Left cardiac atrium (tissue), 4 donors: Measurements from ENCODE around the gene TMEM181. TPM values are rescaled to one million over a fixed set of nuclear protein-coding genes. Genes with fewer than 3 reads are reported as not detected.
"Not testable (repeated sequence)": the region's sequence is repeated elsewhere in the genome, so short reads cannot be mapped to it uniquely, and the experiment has no call there.

Experiments
- ATAC-seq, 2 donors: fragments of 200-7000 bp; cut with Tn5 transposase; one replicate each; pipeline ENCODE4 v1.9.1; 2020; ENCODE audit warnings: mild to moderate bottlenecking in 2 of 2, moderate library complexity in 2 of 2
- DNase-seq: peaks from one replicate; pipeline ENCODE4 v3.0.0-alpha.2; 2020
- intact Hi-C, 2 donors: fragments of 100-400 bp; cut with DNase I; formaldehyde crosslinking; loops; one replicate each; pipeline versions ENCODE4 v1.14.1 to v1.15.1; 2022 to 2023
- total RNA-seq, 2 donors: library from RNA; stranded (reverse); fragmentation: NEBNext Ultra II Directional; extraction: Animal tissue kit (Norgen Biotek cat#: 25700); gene quantifications; one replicate each; pipeline ENCODE4 v1.2.1, GENCODE V29; 2021
- donor health status: DM: no; HTN: yes; CAD: no.
- donor health status: DM: no; HTN: yes; CAD: no; lungs with severe emphysema.
- donor health status: DM: yes; HTN: yes; CAD: no.
- donor health status: Dilated cardiomyopathy.

TMEM181 gene
- total RNA-seq, 2 donors from 2014 or later: 12.5 to 13.8 TPM

DNA sequence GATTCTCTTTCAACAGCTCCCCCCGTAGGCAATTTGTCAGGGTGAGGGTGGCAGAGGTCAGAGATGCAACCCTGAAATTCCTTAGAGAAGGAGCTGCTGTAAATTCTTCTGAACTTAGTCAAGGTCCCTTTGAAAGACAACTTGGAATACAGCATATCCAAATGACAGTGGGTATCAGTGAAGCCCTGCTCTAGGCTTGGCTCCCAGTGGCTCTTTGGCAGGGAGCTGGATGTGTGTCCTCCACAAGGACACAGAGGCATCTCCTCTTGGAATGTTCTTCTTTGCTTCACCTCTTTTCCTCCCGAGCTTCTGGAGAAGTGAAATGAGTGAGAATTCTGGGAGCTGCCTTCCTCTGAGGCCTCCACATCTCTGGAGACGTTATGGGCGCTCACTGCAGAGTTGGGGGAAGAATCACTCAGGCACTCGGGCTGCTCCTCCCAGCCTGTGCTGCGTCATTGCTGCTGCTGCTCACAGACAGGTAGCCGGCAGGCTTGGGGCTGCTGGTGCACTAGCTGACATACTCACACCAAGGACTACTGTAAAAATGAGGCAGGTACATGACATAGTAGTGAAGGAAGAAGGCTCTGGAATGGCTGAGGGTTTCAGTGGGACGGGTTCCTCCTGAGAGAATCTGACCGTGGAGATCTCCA lies 50.6 kb downstream of the TMEM181 start:
- DNase-seq: no peak
- intact Hi-C loops: no loop called here
- ATAC-seq: peak; percentile 62 to 68

- intact Hi-C loops: no loop called here
- DNase-seq (no peak), ATAC-seq (peak in 1 of 2 donors; percentile 17)
Observed at GRCh38 chr6:158611039-158611438, 51.1 kb downstream of the TMEM181 start.

DNA sequence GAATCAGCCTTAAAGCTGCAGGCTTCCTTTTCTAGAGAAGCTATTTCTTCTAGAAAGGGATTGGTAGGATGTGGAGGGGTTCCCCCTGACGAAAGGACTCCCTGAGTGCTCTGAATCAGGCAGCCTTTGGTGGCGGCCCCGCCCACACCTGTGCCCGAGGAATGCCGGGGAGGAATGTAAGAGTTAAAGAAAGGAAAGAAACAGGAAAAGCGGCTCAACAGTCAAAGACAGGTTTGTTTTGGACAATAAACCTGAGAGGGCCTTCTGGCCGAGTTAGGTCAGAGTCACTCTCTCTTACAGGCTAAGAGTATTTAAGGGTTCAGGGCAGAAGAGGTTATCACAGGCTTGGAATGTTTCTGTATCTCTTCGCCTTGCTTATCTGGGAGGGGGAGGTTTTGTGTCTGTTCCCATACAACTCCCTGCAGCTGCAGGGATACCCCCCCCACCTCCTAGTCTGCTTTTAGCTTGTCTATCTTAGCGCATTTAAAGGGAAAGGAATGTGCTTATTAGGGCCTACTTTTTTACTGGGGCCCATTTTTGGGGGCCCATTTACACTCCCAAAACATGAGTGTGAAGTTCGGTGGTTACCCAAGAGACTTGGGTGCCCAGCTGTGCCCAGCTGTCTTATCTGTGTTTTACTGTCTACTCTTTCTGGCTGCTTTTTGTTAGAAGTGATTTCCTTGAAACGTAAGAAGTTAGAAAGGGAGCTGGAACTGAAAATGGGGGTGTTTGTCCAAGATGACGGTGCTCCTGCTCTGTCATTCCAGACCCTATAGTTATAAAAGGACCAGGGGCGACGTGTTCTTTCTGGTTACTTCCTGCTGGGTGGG lies 51.9 kb downstream of the TMEM181 start:
- ATAC-seq (peak; percentile 45 to 56), DNase-seq (no peak)
- intact Hi-C loops: no loop called here

DNA sequence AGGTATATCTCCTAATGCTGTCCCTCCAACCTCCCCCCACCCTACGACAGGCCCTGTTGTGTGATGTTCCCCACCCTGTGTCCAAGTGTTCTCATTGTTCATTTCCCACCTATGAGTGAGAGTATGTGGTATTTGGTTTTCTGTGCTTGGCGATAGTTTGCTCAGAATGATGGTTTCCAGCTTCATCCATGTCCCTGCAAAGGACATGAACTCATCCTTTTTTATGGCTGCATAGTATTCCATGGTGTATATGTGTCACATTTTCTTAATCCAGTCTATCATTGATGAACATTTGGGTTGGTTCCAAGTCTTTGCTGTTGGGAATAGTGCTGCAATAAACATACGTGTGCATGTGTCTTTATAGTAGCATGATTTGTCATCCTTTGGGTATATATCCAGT lies 54.7 kb downstream of the TMEM181 start:
- intact Hi-C loops, ATAC-seq, DNase-seq: not testable (repeated sequence)

DNA sequence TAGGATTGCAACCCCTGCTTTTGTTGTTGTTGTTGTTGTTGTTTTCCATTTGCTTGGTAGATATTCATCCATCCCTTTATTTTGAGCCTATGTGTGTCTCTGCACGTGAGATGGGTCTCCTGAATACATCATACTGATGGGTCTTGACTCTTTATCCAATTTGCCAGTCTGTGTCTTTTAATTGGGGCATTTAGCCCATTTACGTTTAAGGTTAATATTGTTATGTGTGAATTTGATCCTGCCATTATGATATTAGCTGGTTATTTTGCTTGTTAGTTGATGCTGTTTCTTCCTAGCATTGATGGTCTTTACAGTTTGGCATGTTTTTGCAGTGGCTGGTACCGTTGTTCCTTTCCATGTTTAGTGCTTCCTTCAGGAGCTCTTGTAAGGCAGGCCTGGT lies 58.4 kb downstream of the TMEM181 start:
- intact Hi-C loops, ATAC-seq, DNase-seq: not testable (repeated sequence)

DNA sequence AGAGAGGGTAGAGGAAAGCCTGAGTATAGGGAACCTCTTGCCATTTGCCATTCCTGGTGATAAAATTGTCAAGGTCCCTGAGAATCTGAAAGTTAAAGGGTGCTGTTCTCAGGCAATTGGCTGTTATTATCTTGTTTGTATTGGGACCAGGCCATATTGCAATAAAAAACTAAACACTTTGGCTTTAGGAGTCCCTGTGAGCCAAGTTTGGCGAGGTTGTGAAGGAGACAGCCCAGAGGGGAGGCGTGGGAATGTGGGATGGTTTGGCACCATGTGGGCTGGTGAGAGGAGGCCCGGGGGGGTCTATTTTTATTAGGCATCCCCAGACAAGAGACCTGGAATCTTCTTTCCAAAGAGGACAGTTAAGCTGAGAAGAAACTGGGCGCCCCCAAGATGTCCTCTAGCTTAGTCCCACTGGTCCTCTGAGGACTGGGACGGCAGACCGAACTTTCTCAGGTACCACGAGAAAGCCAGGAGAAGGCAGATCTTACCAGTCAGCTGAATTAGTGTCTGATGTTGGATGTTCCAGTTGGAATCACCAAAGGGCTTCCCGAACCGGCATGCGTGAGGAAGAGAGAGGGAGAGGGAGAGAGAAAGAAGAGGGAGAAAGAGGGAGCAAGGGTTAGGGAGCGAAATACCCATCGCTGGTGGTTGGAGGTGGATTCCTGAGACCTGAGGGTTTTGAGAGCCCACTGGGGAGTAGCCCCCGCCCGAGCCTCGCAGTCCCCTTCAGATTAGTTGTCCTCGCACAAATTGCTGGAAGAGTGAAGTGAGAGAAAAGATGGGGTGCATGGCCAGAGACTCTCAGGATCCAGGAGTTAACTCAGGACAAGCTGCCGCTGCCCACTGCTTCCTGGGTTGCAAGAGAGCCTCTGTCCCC lies 60.3 kb downstream of the TMEM181 start:
- DNase-seq (no peak), ATAC-seq (peak in 1 of 2 donors; percentile 18)
- intact Hi-C loops: no loop called here

- no peak for DNase-seq
- ATAC-seq: peak; percentile 67
- intact Hi-C loops: no loop called here
Observed at GRCh38 chr6:158620963-158621693, 61.2 kb downstream of the TMEM181 start.

GRCh38 chr6:158621694-158622544 lies 62.0 kb downstream of the TMEM181 start:
- intact Hi-C loops: no loop called here
- no peak for DNase-seq

DNA sequence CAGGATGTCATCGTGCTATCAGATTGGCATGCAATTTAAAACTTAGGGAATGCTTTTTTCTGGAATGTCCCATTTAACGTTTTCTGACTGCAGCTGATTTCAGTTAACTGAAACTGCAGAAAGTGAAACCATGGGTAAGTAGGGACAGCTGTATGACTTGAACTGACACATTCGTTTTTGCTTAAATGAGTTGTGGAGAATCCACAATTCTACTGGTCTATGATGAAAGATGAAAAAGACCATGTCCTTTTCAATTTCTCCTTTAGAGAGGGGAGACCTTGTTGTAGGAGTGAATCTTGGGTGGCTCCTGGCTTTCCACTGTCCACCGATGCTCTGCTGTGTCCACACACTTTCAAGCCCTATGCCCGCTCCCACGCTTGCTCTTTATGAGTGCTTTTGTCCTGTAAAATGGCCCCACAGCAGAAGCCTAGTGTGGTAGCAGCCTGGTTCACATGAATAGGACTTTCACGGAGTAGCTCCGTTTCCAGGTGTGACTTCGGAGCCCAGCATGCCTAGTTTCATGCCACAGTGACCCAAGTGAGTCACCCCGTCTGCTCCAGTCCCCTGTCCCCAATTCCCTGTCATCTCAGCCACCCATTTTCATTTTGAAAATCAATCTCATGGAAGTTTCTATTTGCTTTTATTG lies 62.8 kb downstream of the TMEM181 start:
- ATAC-seq: no peak
- intact Hi-C loops: no loop called here
- no peak for DNase-seq

More at GRCh38 chr6:158621694-158622544, 62.0 kb downstream of the TMEM181 start:
- ATAC-seq: no peak

DNA sequence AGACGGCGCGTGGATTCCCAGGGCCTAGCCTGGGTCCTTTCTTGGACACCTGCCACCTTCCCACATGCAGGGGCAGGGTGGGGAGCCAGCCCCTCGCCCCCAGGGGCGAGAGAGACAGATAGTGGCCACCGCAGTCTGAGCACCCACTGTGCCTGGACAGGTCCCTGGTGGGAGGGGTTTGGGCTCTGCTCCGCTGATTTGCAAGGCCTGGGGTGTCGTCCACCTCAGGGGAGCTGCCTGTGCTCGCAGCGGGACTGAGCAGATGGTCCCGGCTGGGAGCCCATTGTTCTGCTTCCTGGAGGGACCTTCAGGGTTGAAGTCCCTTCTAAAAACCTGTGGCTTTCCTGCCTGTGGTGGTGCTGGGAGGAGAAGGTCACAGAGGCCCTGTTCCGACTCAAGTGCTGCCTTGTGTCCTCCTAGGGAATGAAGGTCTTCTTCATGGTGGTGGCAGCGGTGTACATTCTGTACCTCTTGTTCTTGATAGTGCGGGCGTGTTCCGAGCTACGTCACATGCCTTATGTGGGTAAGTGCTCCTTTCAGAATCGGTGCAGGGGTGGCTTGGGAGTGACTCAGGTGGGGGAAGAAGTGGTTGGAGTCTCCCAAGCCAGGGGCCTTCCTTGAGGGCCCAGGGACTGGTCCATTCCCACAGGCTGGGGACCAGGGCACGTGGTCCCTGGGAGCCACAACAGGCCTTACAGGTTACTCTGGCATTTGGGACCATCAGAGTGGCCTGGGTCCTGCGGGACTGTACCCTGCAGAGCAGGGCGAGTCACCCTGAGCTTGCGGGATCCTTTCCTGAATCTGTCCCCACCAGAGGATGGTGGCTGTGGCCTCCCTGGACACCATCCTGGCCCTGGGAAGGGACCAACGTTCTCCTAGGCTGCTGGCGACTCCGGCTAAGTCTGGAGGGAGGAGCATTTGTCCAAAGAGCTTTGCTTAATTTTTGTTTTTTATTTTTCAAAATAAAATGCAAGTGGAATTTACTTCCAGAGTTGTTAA lies 65.1 kb downstream of the TMEM181 start:
- intact Hi-C loops: no loop called here
- no peak for DNase-seq
- ATAC-seq: no peak

DNA sequence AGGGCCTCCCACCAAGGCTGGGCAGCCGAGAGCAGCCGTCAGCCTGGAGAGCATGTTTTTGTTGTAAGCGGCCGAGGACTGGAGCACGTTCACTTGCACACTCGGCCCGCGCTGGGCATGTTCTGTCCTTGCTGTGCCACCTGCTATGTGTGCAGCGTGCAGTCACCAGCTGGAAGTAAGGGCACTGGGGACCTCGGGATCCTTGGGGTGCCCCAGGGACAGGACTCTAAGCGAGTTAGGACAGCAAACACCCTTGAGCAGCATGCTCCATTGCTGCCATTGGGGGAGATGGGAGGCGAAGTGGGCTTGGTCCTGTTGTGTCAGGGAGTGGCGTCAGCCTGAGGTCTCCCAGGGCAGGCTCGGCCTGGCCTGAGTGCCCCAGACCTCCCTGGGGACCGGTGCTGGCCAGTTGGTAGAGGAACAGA lies 66.0 kb downstream of the TMEM181 start:
- DNase-seq (peak; percentile 25), ATAC-seq (peak in 1 of 2 donors; percentile 31)
- intact Hi-C loops: no loop called here

DNA sequence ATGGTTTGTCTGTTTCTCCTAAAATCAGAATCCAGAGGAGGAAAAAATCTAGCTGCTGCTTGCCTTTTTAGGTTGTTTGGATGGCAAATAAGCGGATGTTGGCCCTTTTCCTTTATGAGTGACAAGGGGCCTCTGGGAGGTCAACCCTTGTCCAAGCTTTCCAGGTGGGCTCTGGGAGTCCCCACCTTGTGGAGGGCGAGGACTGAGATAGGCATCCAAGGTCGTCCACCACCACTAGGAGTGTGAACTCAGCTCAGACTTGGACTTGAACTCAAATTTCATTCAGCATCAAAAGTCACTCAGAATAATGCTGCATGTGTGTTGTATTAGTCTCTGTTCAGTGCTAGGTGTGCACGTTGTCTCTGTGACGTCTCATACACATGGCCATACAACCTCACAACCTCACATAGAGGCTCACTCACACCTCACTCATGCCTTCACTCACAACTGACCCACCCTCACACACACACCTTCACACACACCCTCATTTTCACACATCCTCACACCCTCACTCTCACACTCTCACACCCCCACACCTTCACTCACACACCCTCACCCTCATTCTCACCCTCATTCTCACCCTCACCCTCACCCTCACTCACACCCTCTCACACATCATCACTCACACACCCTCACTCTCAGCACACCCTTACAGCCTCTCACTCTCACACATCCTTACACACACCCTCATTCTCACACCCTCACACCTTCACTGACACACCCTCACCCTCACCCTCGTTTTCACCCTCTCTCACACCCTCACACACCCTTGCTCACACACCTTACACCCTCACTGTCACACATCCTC lies 66.7 kb downstream of the TMEM181 start:
- intact Hi-C loops: no loop called here
- DNase-seq (no peak), ATAC-seq (no peak)

GRCh38 chr6:158627168-158627939 lies 67.5 kb downstream of the TMEM181 start:
- no peak for ATAC-seq
- peak; percentile 20 for DNase-seq
- intact Hi-C loops: no loop called here

- ATAC-seq: no peak
- no peak for DNase-seq
- intact Hi-C loops: no loop called here
Observed at GRCh38 chr6:158627940-158628211, 68.0 kb downstream of the TMEM181 start.

DNA sequence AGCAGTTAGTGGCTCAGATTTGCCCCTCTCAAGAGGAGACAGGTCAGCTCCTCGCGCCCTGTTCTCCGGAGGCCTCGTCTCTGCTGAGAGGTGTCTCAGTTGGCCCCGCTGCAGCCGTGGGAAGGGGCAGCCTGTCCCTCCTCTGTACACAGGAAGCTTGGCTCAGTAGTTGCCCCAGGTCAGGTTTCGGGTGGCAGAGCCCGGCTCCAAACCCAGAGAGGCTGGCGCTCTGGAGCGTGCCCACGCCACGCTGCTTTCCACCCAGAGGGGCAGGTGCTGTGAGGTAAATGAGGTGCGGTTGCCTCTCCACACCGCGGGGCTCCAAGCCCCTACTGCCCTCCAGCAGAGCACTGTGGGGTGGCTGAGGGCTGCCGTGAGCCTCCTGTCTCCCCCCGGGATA lies 68.7 kb downstream of the TMEM181 start:
- ATAC-seq: no peak
- intact Hi-C loops: no loop called here
- no peak for DNase-seq
